Smooth muscle cell (in vitro differentiated cells): ENCODE measurements around the gene DCUN1D5. TPM values are rescaled to one million over a fixed set of nuclear protein-coding genes. Genes with fewer than 3 reads are reported as not detected.

Experiments
- DNase-seq: peaks from one replicate; lab custom pipeline; 2025; ENCODE audit not compliant: unreplicated experiment; lab: John Stamatoyannopoulos, UW
- H2AFZ ChIP-seq: fragments of 200-600 bp; sonication (generic); 2 replicates; pipeline ENCODE4 v1.6.0; 2016; ENCODE audit warnings: antibody characterized with exemption, low read depth, mild to moderate bottlenecking
- H3F3A ChIP-seq: fragments of 200-600 bp; sonication (generic); 2 replicates; pipeline ENCODE4 v1.6.0; 2017; ENCODE audit warnings: antibody characterized with exemption, low read depth
- H3K27ac ChIP-seq: fragments of 200-600 bp; sonication (generic); 2 replicates; pipeline ENCODE4 v1.5.1; 2016; ENCODE audit warnings: low read depth, mild to moderate bottlenecking
- H3K27me3 ChIP-seq: fragments of 200-600 bp; sonication (generic); 2 replicates; pipeline ENCODE4 v1.6.1; 2016; ENCODE audit warnings: low read depth, mild to moderate bottlenecking
- H3K36me3 ChIP-seq: fragments of 200-600 bp; sonication (generic); 2 replicates; pipeline ENCODE4 v1.5.1; 2016; ENCODE audit warnings: low read depth
- H3K4me1 ChIP-seq: fragments of 200-600 bp; sonication (generic); 2 replicates; pipeline ENCODE4 v1.5.1; 2016; ENCODE audit warnings: low read depth
- H3K4me2 ChIP-seq: fragments of 200-600 bp; sonication (generic); 2 replicates; pipeline ENCODE4 v1.6.0; 2016; ENCODE audit warnings: mild to moderate bottlenecking
- H3K4me3 ChIP-seq: fragments of 200-600 bp; sonication (generic); 2 replicates; pipeline ENCODE4 v1.5.1; 2016; ENCODE audit warnings: mild to moderate bottlenecking
- H3K79me2 ChIP-seq: fragments of 200-600 bp; sonication (generic); 2 replicates; pipeline ENCODE4 v1.6.0; 2016; ENCODE audit warnings: low read depth, mild to moderate bottlenecking
- H3K9ac ChIP-seq: fragments of 200-600 bp; sonication (generic); 2 replicates; pipeline ENCODE4 v1.6.0; 2016; ENCODE audit warnings: low read depth
- H3K9me3 ChIP-seq: fragments of 200-600 bp; sonication (generic); replicated peaks from 2 replicates; pipeline ENCODE4 v1.5.1; 2016; ENCODE audit warnings: low read depth
- H4K20me1 ChIP-seq: fragments of 200-600 bp; sonication (generic); 2 replicates; pipeline ENCODE4 v1.6.0; 2016; ENCODE audit warnings: low read depth
- WGBS: methylation state at CpG from one replicate; pipeline ENCODE4 v1.1.7; 2016; ENCODE audit warnings: low lambda C conversion rate; 5-methylcytosine and 5-hydroxymethylcytosine counted together
- polyA plus RNA-seq: library from polyadenylated mRNA; unstranded; fragments of >200 nt; fragmentation: Nextera tagmentation; extraction: Ambion mirVana; gene quantifications from 2 replicates; pipeline ENCODE4 v1.2.1, GENCODE V29; 2016
- total RNA-seq: library from RNA; depleted of rRNA; stranded (reverse); fragments of >200 nt; gene quantifications from 2 replicates; pipeline ENCODE4 v1.2.3, GENCODE V29; 2014
- TF ChIP-seq, protein P1 (sequence below): fragments of 200-600 bp; sonication (generic); IDR thresholded peaks from 2 replicates; pipeline ENCODE4 v1.5.1; 2017; ENCODE audit warnings: borderline replicate concordance, mild to moderate bottlenecking, antibody characterized with exemption; ENCODE audit not compliant: insufficient read depth, poor library complexity, severe bottlenecking

DCUN1D5 gene
- total and polyA plus RNA-seq, 2 experiments from 2014 or later, result 72.0 to 88.1 TPM

DNA sequence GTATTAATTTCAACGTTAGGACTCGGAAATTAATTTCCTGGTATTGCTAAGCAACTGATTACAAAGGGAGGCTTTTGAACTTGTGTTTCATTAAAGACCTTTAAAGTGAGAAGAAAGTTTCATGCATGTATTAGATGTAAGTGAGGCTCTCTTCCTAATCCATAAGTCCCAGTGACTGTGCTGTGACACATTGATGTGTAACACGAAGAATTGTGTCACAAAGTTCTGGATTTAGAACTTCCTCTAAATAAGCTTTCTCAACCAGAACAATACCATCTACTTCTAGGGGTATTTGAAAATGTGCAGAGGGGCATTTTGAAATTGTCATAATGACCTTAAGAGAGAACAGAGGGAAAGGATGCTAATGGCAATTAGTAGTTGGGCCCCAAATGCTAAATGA, 14.4 kb downstream of the DCUN1D5 start:
- TF ChIP-seq, protein P1, sequence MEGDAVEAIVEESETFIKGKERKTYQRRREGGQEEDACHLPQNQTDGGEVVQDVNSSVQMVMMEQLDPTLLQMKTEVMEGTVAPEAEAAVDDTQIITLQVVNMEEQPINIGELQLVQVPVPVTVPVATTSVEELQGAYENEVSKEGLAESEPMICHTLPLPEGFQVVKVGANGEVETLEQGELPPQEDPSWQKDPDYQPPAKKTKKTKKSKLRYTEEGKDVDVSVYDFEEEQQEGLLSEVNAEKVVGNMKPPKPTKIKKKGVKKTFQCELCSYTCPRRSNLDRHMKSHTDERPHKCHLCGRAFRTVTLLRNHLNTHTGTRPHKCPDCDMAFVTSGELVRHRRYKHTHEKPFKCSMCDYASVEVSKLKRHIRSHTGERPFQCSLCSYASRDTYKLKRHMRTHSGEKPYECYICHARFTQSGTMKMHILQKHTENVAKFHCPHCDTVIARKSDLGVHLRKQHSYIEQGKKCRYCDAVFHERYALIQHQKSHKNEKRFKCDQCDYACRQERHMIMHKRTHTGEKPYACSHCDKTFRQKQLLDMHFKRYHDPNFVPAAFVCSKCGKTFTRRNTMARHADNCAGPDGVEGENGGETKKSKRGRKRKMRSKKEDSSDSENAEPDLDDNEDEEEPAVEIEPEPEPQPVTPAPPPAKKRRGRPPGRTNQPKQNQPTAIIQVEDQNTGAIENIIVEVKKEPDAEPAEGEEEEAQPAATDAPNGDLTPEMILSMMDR, result no peak
- peaks cover 20% of the 10 kb centered on the region for H3K36me3 ChIP-seq

GRCh38 chr11:103076361-103076760, 15.6 kb downstream of the DCUN1D5 start:
- H3K36me3 ChIP-seq, result peaks cover 16% of the 10 kb centered on the region
- H3K9ac ChIP-seq, result no peak overlapping the region
- H3K27me3 ChIP-seq, result no peaks in the 10 kb centered on the region
- no peak overlapping the region for H3K4me2 ChIP-seq
- no peak overlapping the region for H3K27ac ChIP-seq
- H3K79me2 ChIP-seq, result peaks cover 57% of the 10 kb centered on the region
- H3F3A ChIP-seq, result no peaks in the 10 kb centered on the region
- no peaks in the 10 kb centered on the region for H3K9me3 ChIP-seq
- H3K4me1 ChIP-seq, result no peaks in the 10 kb centered on the region
- WGBS, result 97% methylated on average over 3 of the region's 3 CpGs
- H3K4me3 ChIP-seq, result no peak overlapping the region
- peaks cover 39% of the 10 kb centered on the region for H4K20me1 ChIP-seq
- TF ChIP-seq, protein P1, result no peak
- no peak for DNase-seq
- no peak overlapping the region for H2AFZ ChIP-seq

More for the DNA sequence above, 14.4 kb downstream of the DCUN1D5 start:
- H3K27me3 ChIP-seq, result no peaks in the 10 kb centered on the region
- no peak for DNase-seq
- no peak overlapping the region for H3K4me3 ChIP-seq
- H3K79me2 ChIP-seq, result peaks cover 50% of the 10 kb centered on the region
- H2AFZ ChIP-seq, result no peak overlapping the region
- H3F3A ChIP-seq, result no peaks in the 10 kb centered on the region
- H3K27ac ChIP-seq, result no peak overlapping the region
- no peak overlapping the region for H3K9ac ChIP-seq
- H4K20me1 ChIP-seq, result peaks cover 40% of the 10 kb centered on the region
- WGBS, result 96% methylated on average over 3 of the region's 3 CpGs
- no peaks in the 10 kb centered on the region for H3K9me3 ChIP-seq
- no peaks in the 10 kb centered on the region for H3K4me1 ChIP-seq
- no peak overlapping the region for H3K4me2 ChIP-seq

GRCh38 chr11:103071008-103071407, 21.0 kb downstream of the DCUN1D5 start:
- DNase-seq, result no peak
- Histone ChIP-seq H3K9ac (no peak overlapping the region), H3K9me3 (no peaks in the 10 kb centered on the region), H3K36me3 (peaks cover 11% of the 10 kb centered on the region), H3K4me2 (no peak overlapping the region), H2AFZ (no peak overlapping the region), H3K27ac (no peak overlapping the region), H3K27me3 (no peaks in the 10 kb centered on the region), H3K4me3 (no peak overlapping the region), H3K4me1 (no peaks in the 10 kb centered on the region), H4K20me1 (peaks cover 68% of the 10 kb centered on the region), H3F3A (no peaks in the 10 kb centered on the region), H3K79me2 (peaks cover 73% of the 10 kb centered on the region)
- TF ChIP-seq, protein P1, result no peak

DNA sequence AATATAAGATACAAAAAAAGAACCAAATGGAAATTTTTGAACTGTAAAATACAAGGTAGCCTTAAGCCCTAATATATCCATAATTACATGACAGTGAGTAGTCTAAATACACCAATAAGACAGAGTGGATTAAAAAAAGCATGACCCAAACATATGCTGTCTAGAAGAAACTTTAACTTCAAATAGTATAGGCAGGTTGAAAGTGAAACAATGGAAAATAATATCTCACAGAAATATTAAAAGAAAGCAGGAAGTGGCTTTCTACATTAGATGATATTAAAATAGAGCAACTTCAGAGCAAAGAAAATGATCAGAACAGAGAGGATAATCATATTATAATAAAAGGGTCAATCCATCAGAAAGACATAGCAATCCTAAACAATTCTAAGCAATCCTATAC, 21.8 kb downstream of the DCUN1D5 start:
- Histone ChIP-seq H3K9me3 (no peaks in the 10 kb centered on the region), H3K27ac (no peak overlapping the region), H2AFZ (no peak overlapping the region), H3K4me2 (no peak overlapping the region), H3K79me2 (peaks cover 64% of the 10 kb centered on the region), H3K4me1 (no peaks in the 10 kb centered on the region), H3K9ac (no peak overlapping the region), H3F3A (no peaks in the 10 kb centered on the region), H3K4me3 (no peak overlapping the region), H4K20me1 (peaks cover 65% of the 10 kb centered on the region), H3K36me3 (peaks cover 12% of the 10 kb centered on the region), H3K27me3 (no peaks in the 10 kb centered on the region)
- TF ChIP-seq, protein P1, result no peak
- DNase-seq, result no peak
